Breast epithelium (tissue), 4 donors: ENCODE results near the gene SUZ12. TPM values are rescaled to one million over a fixed set of nuclear protein-coding genes. Genes with fewer than 3 reads are reported as not detected.

ENCODE experiments used
- DNase-seq, 2 donors: peaks; one replicate each; pipeline ENCODE4 v3.0.0-alpha.2; 2019; ENCODE audit warnings: low spot score in 2 of 2
- H3K27ac ChIP-seq, 2 donors: fragments of 200-600 bp; sonication (generic) in 1 of 2; one replicate each; pipeline ENCODE4 v1.5.1; 2016 to 2019; ENCODE audit warnings: mild to moderate bottlenecking in 1 of 2
- H3K27me3 ChIP-seq, 2 donors: fragments of 200-600 bp; sonication (generic) in 1 of 2; one replicate each; pipeline versions ENCODE4 v1.5.1 to v1.6.0; 2017 to 2019; ENCODE audit warnings: control low read depth in 1 of 2, mild to moderate bottlenecking in 1 of 2
- H3K36me3 ChIP-seq: fragments of 200-600 bp; one replicate; pipeline ENCODE4 v1.5.1; 2019
- H3K4me1 ChIP-seq, 2 donors: fragments of 200-600 bp; sonication (generic); one replicate each; pipeline ENCODE4 v1.5.1; 2016 to 2019; ENCODE audit warnings: control low read depth in 1 of 2
- H3K4me3 ChIP-seq, 3 donors: fragments of 200-600 bp; sonication (generic); 1 replicate in 2 of 3; 2 replicates in 1 of 3; pipeline ENCODE4 v1.5.1; 2016 to 2019; ENCODE audit warnings: mild to moderate bottlenecking in 3 of 3, moderate library complexity in 2 of 3
- H3K9me3 ChIP-seq, 2 donors: fragments of 200-600 bp; sonication (generic) in 1 of 2; one replicate each; pipeline ENCODE4 v1.5.1; 2016 to 2019; ENCODE audit warnings: control low read depth in 1 of 2
- POLR2A ChIP-seq: fragments of 450-650 bp; IDR thresholded peaks from one replicate; pipeline ENCODE4 v1.6.1; 2016; ENCODE audit warnings: antibody characterized with exemption, mild to moderate bottlenecking, moderate library complexity
- POLR2AphosphoS5 ChIP-seq, 3 donors: sonication (generic); formaldehyde crosslinking; IDR thresholded peaks; one replicate each; pipeline ENCODE4 v1.6.1; 2017; ENCODE audit warnings: antibody characterized with exemption in 3 of 3
- intact Hi-C: fragments of 100-400 bp; cut with DNase I; formaldehyde crosslinking; loops from one replicate; pipeline ENCODE4 v1.15.1; 2023; ENCODE audit warnings: low total_unique reads
- total RNA-seq, 3 donors: library from RNA; depleted of rRNA; stranded (reverse); fragments of >200 nt; gene quantifications; one replicate each; pipeline ENCODE4 v1.1.0, GENCODE V29; 2016
- TF ChIP-seq, protein P1 (sequence below), 3 donors: fragments of 450-650 bp; IDR thresholded peaks; one replicate each; pipeline ENCODE4 v1.5.1; 2016 to 2017; ENCODE audit warnings: antibody characterized with exemption in 3 of 3, mild to moderate bottlenecking in 3 of 3, moderate library complexity in 3 of 3

SUZ12 gene
- total RNA-seq, 3 donors from 2014 or later: 17.9 to 25.9 (median 21.0) TPM

DNA sequence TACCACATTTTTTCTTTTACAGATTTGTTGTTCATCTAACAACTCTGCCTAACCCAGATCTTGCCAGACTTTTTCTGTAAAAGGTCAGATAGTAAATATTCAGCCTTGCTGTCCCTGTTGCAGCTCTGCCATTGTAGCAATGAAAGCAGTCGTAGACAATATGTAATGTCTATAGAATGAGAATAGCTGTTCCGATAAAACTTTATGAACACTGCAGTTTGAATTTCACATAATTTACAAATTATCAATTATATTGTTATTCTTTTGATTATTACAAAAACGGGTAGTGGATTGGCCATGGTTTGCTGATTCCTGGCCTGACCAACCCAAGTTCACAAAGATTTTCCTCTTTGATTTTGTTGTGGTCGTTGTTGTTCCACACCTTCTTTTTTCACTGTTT, 73.3 kb downstream of the SUZ12 start:
- Histone ChIP-seq H3K9me3 (no peaks in the 10 kb centered on the region), H3K4me3 (no peak overlapping the region), H3K36me3 (no peaks in the 10 kb centered on the region), H3K27me3 (no peaks in the 10 kb centered on the region), H3K27ac (no peak overlapping the region), H3K4me1 (peaks cover 0 to 4% of the 10 kb centered on the region in 2 donors)
- no peak for TF ChIP-seq POLR2A
- TF ChIP-seq POLR2AphosphoS5 (IDR thresholded peaks at IDR 0.05): no peak
- TF ChIP-seq, protein P1, sequence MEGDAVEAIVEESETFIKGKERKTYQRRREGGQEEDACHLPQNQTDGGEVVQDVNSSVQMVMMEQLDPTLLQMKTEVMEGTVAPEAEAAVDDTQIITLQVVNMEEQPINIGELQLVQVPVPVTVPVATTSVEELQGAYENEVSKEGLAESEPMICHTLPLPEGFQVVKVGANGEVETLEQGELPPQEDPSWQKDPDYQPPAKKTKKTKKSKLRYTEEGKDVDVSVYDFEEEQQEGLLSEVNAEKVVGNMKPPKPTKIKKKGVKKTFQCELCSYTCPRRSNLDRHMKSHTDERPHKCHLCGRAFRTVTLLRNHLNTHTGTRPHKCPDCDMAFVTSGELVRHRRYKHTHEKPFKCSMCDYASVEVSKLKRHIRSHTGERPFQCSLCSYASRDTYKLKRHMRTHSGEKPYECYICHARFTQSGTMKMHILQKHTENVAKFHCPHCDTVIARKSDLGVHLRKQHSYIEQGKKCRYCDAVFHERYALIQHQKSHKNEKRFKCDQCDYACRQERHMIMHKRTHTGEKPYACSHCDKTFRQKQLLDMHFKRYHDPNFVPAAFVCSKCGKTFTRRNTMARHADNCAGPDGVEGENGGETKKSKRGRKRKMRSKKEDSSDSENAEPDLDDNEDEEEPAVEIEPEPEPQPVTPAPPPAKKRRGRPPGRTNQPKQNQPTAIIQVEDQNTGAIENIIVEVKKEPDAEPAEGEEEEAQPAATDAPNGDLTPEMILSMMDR (IDR thresholded peaks at IDR 0.05): no peak
- intact Hi-C loops: loop anchor here (5.0 kb wide), 1 partner anchor 258 kb away; no protein-coding TSS in a partner anchor
- no peak for DNase-seq

- no peaks in the 10 kb centered on the region for H3K36me3 ChIP-seq
- TF ChIP-seq, protein P1 (IDR thresholded peaks at IDR 0.05): no peak
- no peak for TF ChIP-seq POLR2A
- TF ChIP-seq POLR2AphosphoS5 (IDR thresholded peaks at IDR 0.05): no peak
- no peaks in the 10 kb centered on the region for H3K9me3 ChIP-seq
- H3K27me3 ChIP-seq: no peaks in the 10 kb centered on the region
- no peak for DNase-seq
- intact Hi-C loops: no loop called here
- H3K4me3 ChIP-seq: no peak overlapping the region
- H3K4me1 ChIP-seq: no peaks in the 10 kb centered on the region
- H3K27ac ChIP-seq: no peak overlapping the region
These were observed 78.6 kb downstream of the SUZ12 start for GRCh38 chr17:32015245-32016013.

- Histone ChIP-seq H3K4me1 (no peaks in the 10 kb centered on the region), H3K4me3 (no peak overlapping the region), H3K27ac (no peak overlapping the region), H3K27me3 (no peaks in the 10 kb centered on the region), H3K9me3 (no peaks in the 10 kb centered on the region), H3K36me3 (no peaks in the 10 kb centered on the region)
- intact Hi-C loops: no loop called here
- DNase-seq: no peak
- TF ChIP-seq POLR2AphosphoS5 (IDR thresholded peaks at IDR 0.05) (no peak), POLR2A (no peak)
- TF ChIP-seq, protein P1 (IDR thresholded peaks at IDR 0.05): no peak
These were observed 79.4 kb downstream of the SUZ12 start for GRCh38 chr17:32016231-32016630.

GRCh38 chr17:32019228-32019627, 82.4 kb downstream of the SUZ12 start:
- no peaks in the 10 kb centered on the region for H3K4me1 ChIP-seq
- intact Hi-C loops: no loop called here
- DNase-seq: no peak
- TF ChIP-seq POLR2A (no peak), POLR2AphosphoS5 (IDR thresholded peaks at IDR 0.05) (no peak)
- TF ChIP-seq, protein P1 (IDR thresholded peaks at IDR 0.05): no peak
- no peaks in the 10 kb centered on the region for H3K9me3 ChIP-seq
- H3K36me3 ChIP-seq: no peaks in the 10 kb centered on the region
- no peak overlapping the region for H3K27ac ChIP-seq
- H3K4me3 ChIP-seq: no peak overlapping the region
- H3K27me3 ChIP-seq: no peaks in the 10 kb centered on the region

GRCh38 chr17:32020943-32021614, 84.3 kb downstream of the SUZ12 start:
- TF ChIP-seq POLR2A (no peak), POLR2AphosphoS5 (IDR thresholded peaks at IDR 0.05) (peak in 1 of 3 donors; percentile 17)
- TF ChIP-seq, protein P1 (IDR thresholded peaks at IDR 0.05): no peak
- H3K27ac ChIP-seq: peak overlapping the region; percentile 80 to 83

More at GRCh38 chr17:32020943-32021614, 84.3 kb downstream of the SUZ12 start:
- H3K4me1 ChIP-seq: no peaks in the 10 kb centered on the region
- peak in 1 of 2 donors; percentile 63 for DNase-seq
- H3K9me3 ChIP-seq: no peaks in the 10 kb centered on the region
- intact Hi-C loops: no loop called here
- no peaks in the 10 kb centered on the region for H3K27me3 ChIP-seq
- H3K36me3 ChIP-seq: no peaks in the 10 kb centered on the region
- peak overlapping the region in 1 of 3 donors; percentile 28 for H3K4me3 ChIP-seq
